Skeletal muscle tissue (tissue), 4 donors: Measurements from ENCODE around the gene TUBB1. TPM values are rescaled to one million over a fixed set of nuclear protein-coding genes. Genes with fewer than 3 reads are reported as not detected.
A peak's percentile ranks its signal among the peaks of the same experiment; 100 is the strongest.
"Not testable (repeated sequence)": the region's sequence is repeated elsewhere in the genome, so short reads cannot be mapped to it uniquely, and the experiment has no call there.

Experiments
- H3K27ac ChIP-seq: one replicate; pipeline ENCODE4 v1.7.0; 2013; ENCODE audit warnings: mild to moderate bottlenecking, low read depth, low read length, inconsistent platforms
- H3K27me3 ChIP-seq, 3 donors: one replicate each; pipeline ENCODE4 v1.7.0; 2013; ENCODE audit warnings: low read length in 3 of 3; ENCODE audit not compliant: control insufficient read depth in 3 of 3, insufficient read depth in 3 of 3
- H3K36me3 ChIP-seq, 3 donors: one replicate each; pipeline ENCODE4 v1.7.0; 2013; ENCODE audit warnings: low read length in 3 of 3; ENCODE audit not compliant: control insufficient read depth in 3 of 3, insufficient read depth in 3 of 3
- H3K4me1 ChIP-seq, 3 donors: one replicate each; pipeline ENCODE4 v1.7.0; 2013; ENCODE audit warnings: low read length in 3 of 3, mild to moderate bottlenecking in 3 of 3; ENCODE audit not compliant: control insufficient read depth in 3 of 3, insufficient read depth in 3 of 3
- H3K4me3 ChIP-seq, 3 donors: one replicate each; pipeline ENCODE4 v1.7.0; 2013; ENCODE audit warnings: low read length in 3 of 3
- H3K9ac ChIP-seq, 3 donors: one replicate each; pipeline ENCODE4 v1.7.0; 2013; ENCODE audit warnings: low read length in 3 of 3, mild to moderate bottlenecking in 3 of 3, moderate library complexity in 2 of 3, low read depth in 1 of 3
- H3K9me3 ChIP-seq, 3 donors: one replicate each; pipeline ENCODE4 v1.7.0; 2013; ENCODE audit warnings: low read length in 3 of 3; ENCODE audit not compliant: control insufficient read depth in 3 of 3
- total RNA-seq: library from RNA; depleted of rRNA; stranded (reverse); fragments of >200 nt; gene quantifications from one replicate; pipeline ENCODE4 v1.2.3, GENCODE V29; 2014
- donor health status: Osteomylitis.

Gene TUBB1
- total RNA-seq, 1 donor from 2014 or later, result 1.0 TPM

GRCh38 chr20:59010321-59010994 is 8.8 kb upstream of the TUBB1 start:
- H3K36me3 ChIP-seq, result no peaks in the 10 kb centered on the region
- no peak overlapping the region for H3K4me3 ChIP-seq
- no peaks in the 10 kb centered on the region for H3K9me3 ChIP-seq
- no peak overlapping the region for H3K9ac ChIP-seq
- peaks cover 18 to 27% (median 20%) of the 10 kb centered on the region in 3 donors for H3K4me1 ChIP-seq
- H3K27me3 ChIP-seq, result no peaks in the 10 kb centered on the region
- H3K27ac ChIP-seq, result peak overlapping the region; percentile 46

- Histone ChIP-seq H3K9ac (no peak overlapping the region), H3K9me3 (no peaks in the 10 kb centered on the region), H3K4me1 (peaks cover 10 to 20% (median 13%) of the 10 kb centered on the region in 3 donors), H3K27me3 (no peaks in the 10 kb centered on the region), H3K36me3 (no peaks in the 10 kb centered on the region), H3K27ac (peak overlapping the region; percentile 46), H3K4me3 (peak overlapping the region in 2 of 3 donors; percentile 19 to 58)
These were observed 8.0 kb upstream of the TUBB1 start for GRCh38 chr20:59010995-59011873.

GRCh38 chr20:59011874-59012157 is 7.4 kb upstream of the TUBB1 start:
- not testable (repeated sequence) for H3K9me3 ChIP-seq, H3K9ac ChIP-seq, H3K27me3 ChIP-seq, H3K36me3 ChIP-seq
- Histone ChIP-seq H3K4me1 (peaks cover 8 to 16% (median 8%) of the 10 kb centered on the region in 3 donors), H3K4me3 (peak overlapping the region in 1 of 3 donors; percentile 13), H3K27ac (peak overlapping the region; percentile 46)

- H3K27me3 ChIP-seq, result no peaks in the 10 kb centered on the region
- peaks cover 8 to 17% (median 8%) of the 10 kb centered on the region in 3 donors for H3K4me1 ChIP-seq
- H3K4me3 ChIP-seq, result no peak overlapping the region
- no peak overlapping the region for H3K9ac ChIP-seq
- no peak overlapping the region for H3K27ac ChIP-seq
- H3K9me3 ChIP-seq, result no peaks in the 10 kb centered on the region
- no peaks in the 10 kb centered on the region for H3K36me3 ChIP-seq
These were observed 5.9 kb upstream of the TUBB1 start for GRCh38 chr20:59013031-59013951.

DNA sequence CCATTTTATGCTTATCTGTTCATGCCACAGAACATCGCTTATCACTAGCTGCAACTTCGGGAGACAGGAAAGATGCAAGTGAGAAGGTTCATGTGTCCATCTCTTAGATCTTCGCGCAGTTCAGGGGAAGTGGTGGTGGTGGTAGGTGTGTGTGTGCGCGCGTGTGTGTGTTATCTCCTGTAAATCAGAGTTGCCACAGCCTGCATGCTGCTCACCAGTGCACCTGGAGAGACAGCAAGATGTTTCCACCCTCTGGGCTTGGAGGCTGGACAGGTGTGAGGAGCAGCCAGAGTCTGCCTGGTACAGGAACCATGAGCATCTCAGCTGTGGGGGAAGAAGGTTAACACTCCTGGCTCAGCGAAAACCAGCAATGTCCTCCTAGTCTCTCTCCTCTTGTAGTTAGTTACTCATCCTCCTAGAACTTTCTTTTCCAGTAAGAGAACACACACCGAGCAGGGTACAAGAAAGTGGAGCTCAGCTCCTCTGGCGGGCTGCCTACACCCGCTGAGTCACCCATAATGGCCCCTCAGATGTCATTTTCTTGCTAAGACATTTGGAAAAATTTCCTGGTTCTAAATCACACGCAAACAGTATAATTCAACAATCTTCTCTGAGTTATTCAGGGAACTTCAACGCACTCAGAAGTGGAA is 5.1 kb upstream of the TUBB1 start:
- peaks cover 8 to 17% (median 8%) of the 10 kb centered on the region in 3 donors for H3K4me1 ChIP-seq
- no peaks in the 10 kb centered on the region for H3K36me3 ChIP-seq
- no peak overlapping the region for H3K9ac ChIP-seq
- no peak overlapping the region for H3K4me3 ChIP-seq
- H3K27ac ChIP-seq, result no peak overlapping the region
- H3K9me3 ChIP-seq, result no peaks in the 10 kb centered on the region
- H3K27me3 ChIP-seq, result no peaks in the 10 kb centered on the region

DNA sequence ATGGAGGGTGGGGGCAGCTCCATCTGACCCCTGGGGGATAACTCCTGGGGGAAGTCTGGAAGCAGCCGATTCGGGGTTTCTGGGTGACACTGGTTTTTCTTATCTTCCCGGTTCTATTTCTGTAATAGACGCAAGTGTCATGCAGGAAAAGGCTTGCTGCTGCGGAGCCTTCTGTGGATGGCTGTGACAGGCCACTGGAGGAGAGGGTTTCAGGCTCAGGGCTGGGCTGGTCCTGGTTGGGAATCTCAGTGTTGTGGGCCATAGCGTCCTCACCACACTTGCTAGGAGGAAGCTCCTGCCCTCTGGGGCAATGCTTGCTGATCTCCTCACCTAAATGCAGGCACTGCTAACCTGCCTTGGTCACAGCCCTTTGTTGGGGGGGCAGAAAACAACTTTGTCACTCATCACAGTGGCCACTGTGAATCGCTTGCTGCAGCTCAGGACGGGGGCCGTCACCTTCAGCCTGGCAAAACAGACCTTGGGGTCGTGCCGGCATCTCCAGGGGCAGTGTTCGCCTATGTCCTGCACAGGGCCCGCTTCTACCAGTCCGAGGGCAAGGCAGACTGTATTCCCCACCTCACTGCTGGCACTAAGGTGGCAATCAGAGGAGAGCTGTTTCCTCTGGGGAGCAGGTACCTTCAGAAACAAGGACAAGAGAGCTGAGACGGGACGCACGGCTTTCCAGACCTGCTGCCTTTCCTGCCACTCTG is 4.4 kb upstream of the TUBB1 start:
- Histone ChIP-seq H3K4me1 (peaks cover 8 to 17% (median 8%) of the 10 kb centered on the region in 3 donors), H3K9me3 (no peaks in the 10 kb centered on the region), H3K27ac (no peak overlapping the region), H3K9ac (no peak overlapping the region), H3K27me3 (no peaks in the 10 kb centered on the region), H3K4me3 (no peak overlapping the region), H3K36me3 (no peaks in the 10 kb centered on the region)

- H3K9ac ChIP-seq, result no peak overlapping the region
- no peak overlapping the region for H3K27ac ChIP-seq
- H3K27me3 ChIP-seq, result no peaks in the 10 kb centered on the region
- H3K9me3 ChIP-seq, result no peaks in the 10 kb centered on the region
- peaks cover 8 to 15% (median 8%) of the 10 kb centered on the region in 3 donors for H3K4me1 ChIP-seq
- H3K4me3 ChIP-seq, result no peak overlapping the region
- H3K36me3 ChIP-seq, result no peaks in the 10 kb centered on the region
These were observed 3.8 kb upstream of the TUBB1 start for GRCh38 chr20:59015411-59015810.

DNA sequence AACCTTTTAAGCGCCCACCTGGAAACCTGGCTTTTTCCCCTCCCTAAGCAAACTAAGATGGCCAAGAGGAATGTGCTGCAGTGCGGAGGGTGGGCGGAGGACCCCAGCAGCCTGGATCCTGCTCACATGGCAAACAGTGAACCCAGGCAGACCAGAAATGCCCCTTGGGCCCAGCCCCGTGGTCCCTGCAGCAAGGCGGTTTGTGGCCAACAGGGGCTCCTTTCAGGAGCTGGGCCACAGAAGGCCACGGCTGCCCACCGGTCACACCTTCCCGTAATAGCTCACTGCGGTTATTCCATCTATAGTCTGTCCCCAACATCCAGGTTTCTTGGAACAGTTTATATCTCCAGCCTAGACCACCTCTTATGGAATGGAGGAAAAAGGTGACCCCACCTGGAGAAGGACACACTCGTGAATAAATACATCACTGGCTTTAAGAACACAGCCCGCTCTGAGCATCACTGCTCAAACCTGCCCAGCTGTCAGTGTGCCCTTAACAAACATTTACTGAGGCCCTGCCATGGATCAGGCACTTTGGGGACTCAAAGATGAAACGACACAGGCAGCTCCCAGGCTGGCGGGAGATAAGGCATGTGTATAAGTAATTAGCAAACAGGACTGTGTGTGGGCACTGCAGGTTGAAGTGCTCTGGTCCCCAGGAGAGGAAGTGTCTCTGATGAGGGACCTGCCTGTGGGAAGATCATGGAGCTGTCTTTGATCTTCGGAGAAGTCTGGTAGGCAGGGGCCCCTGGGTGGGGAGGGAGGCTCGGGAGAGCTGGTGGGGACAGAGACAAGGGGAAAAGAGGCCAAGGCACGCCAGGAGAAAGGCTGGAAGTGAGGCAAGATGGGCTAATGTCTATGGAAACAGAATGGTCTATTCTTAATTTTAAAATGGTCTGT is 3.2 kb upstream of the TUBB1 start:
- Histone ChIP-seq H3K9ac (no peak overlapping the region), H3K27ac (no peak overlapping the region), H3K4me1 (peaks cover 1 to 9% (median 6%) of the 10 kb centered on the region in 3 donors), H3K27me3 (no peaks in the 10 kb centered on the region), H3K36me3 (no peaks in the 10 kb centered on the region), H3K9me3 (no peaks in the 10 kb centered on the region), H3K4me3 (no peak overlapping the region)
